ENCODE results near the gene NDUFV1.
"Not testable (repeated sequence)": the region's sequence is repeated elsewhere in the genome, so short reads cannot be mapped to it uniquely, and the experiment has no call there.

Gene NDUFV1

GRCh38 chr11:67586568-67587250, 20.0 kb upstream of the NDUFV1 start:
- no peak for DNase-seq (ENCODE audit: low read depth, low spot score)

DNA sequence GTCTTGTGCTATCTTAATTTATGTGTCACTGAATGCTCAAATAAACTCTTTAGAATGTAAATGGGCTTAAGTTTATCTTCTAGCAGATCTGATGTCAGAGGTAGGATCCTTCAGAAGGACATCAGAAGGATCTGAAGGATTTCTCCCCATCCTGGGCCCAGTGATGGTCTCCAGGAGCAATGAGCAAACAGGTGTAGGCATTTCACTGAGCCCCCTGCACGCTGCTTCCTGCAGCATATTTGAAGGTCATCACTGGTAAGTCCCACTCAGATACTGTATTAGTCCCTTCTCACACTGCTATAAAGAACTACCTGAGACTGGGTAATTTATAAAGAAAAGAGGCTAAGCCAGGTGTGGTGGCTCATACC, 18.6 kb upstream of the NDUFV1 start:
- DNase-seq (ENCODE audit: low read depth, low spot score): no peak

GRCh38 chr11:67588899-67589415, 17.8 kb upstream of the NDUFV1 start:
- not testable (repeated sequence) for DNase-seq (ENCODE audit: low read depth, low spot score)

DNA sequence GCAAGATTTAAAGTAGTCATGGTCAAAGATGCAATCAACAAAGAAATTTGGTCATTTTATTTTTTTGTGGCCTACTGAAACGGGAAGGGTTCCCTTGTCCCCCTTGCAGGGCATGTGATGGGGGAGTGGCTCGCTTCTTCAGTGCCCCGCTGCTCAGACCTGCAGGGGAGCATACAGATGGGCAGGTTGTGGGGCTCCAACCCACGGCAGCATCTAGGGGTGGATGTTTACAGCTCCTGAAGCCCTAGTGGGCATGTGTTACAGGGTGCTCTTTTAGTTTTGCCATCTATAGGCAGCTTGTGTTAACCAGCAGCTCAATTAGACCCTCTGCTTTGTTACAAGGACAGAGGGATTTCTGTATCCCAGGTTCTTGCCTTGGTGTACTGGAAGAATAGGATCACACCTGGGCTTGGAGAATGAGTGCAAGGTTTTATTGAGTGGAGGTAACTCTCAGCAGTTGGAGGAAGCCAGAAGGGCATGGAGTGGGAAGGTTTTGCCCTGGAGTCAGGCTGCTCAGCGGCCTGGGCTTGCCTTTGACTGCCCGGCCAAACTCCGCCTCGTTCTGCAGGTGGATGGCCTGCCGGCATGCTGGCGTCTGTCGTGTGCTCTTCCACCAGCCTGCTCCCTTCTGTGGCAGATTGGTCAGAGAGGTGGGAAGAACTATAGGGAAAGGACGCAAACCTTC, 13.7 kb upstream of the NDUFV1 start:
- no peak for DNase-seq (ENCODE audit: low read depth, low spot score)

- DNase-seq (ENCODE audit: low read depth, low spot score): no peak
Observed at GRCh38 chr11:67593565-67593905, 13.2 kb upstream of the NDUFV1 start.

DNA sequence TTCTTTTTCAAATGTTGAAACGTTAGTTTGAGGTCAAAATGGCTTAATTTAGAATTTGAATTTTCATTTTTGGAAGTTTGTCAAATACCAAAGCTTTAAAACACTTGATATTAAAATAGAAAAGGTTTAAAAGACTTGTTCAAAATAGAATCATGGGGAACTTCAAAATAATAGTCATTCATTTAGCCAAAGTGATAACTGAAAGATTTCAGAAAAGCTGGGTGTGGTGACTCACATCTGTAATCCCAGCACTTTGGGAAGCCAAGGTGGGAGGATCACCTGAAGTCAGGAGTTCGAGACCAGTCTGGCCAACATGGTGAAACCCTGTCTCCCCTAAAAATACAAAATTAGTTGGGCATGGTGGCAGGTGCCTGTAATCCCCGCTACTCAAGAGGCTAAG, 12.3 kb upstream of the NDUFV1 start:
- DNase-seq (ENCODE audit: low read depth, low spot score): no peak

DNA sequence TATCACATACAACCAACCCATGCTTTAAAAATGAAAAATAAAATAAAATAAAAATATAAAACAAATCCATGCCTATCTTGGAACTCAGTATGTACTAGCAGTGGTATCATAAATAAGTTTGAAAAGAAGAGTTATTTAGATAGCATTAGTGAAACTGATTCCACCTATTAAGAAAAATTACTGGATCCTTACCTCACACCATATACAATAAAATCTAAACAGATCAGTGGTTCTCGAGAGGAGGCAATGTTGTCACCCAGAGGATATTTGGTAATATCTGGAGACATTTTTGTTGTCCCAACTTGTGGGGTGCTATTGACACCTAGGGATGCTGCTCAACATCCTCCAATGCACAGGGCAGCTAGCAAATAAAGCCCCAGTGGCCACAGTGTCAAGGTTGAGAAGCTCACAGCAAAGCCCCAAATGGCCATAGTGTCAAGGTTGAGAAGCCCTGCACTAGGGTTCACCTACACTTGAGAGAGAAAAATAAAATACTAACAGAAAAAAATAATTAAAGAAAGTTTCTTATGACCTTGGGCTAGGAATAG, 9.9 kb upstream of the NDUFV1 start:
- DNase-seq (ENCODE audit: low read depth, low spot score): no peak

- DNase-seq (ENCODE audit: low read depth, low spot score): not testable (repeated sequence)
Observed at GRCh38 chr11:67597458-67597857, 9.3 kb upstream of the NDUFV1 start.

GRCh38 chr11:67597963-67598362, 8.8 kb upstream of the NDUFV1 start:
- not testable (repeated sequence) for DNase-seq (ENCODE audit: low read depth, low spot score)

GRCh38 chr11:67599149-67599548, 7.6 kb upstream of the NDUFV1 start:
- no peak for DNase-seq (ENCODE audit: low read depth, low spot score)

DNA sequence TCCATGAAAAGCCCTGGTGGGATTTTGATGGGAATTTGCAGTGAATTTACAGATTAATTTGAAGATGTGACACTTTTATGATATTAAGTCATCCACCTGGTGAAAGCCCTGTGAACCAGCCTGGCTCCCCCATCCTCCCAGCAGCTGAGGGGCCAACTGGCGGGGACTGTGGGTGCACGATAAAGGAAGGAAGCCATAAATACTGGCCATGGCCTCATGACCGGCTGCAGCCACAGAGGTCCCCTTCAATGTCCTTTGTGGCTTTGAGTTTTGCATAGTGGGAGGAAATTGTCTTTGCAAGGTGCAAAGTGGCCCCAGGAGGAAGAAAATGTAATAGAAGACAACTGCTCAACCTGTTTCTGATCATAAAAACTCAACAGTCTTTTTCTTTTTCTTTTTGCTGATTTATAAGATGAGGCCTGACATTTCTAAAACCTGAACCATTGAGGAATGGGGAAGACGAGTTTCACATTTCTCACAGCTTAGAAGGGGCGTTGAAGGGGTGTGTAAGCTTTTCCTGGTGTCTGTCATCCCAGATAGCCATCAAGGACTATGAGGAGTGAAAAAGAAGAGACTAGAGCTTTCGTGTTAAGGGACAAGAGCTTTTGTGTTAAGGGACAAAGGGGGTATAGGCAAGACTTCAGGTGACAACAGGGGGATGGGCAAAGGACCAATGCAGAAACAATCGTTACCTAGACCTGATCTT, 6.3 kb upstream of the NDUFV1 start:
- no peak for DNase-seq (ENCODE audit: low read depth, low spot score)

DNA sequence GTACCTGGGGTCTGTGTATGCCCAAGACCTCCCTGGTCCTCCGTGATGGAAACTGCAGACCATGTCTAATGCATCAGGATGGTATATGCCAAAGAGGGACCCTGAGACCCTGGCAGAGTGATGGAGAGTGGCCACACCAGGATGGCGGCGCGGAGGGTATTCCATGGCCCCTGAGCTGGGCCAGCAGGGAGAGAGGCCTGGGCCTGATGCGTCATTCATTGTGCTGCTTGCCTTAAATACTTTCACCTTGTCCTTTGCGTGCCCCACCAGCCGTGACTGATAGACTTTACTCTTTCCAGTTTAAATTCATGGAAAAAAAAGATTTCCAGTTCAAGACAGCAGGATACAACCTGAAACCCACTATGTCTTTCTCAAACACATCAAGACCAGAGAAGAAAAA, 5.6 kb upstream of the NDUFV1 start:
- DNase-seq (ENCODE audit: low read depth, low spot score): no peak

- DNase-seq (ENCODE audit: low read depth, low spot score): not testable (repeated sequence)
Observed at GRCh38 chr11:67604119-67604518, 2.6 kb upstream of the NDUFV1 start.

DNA sequence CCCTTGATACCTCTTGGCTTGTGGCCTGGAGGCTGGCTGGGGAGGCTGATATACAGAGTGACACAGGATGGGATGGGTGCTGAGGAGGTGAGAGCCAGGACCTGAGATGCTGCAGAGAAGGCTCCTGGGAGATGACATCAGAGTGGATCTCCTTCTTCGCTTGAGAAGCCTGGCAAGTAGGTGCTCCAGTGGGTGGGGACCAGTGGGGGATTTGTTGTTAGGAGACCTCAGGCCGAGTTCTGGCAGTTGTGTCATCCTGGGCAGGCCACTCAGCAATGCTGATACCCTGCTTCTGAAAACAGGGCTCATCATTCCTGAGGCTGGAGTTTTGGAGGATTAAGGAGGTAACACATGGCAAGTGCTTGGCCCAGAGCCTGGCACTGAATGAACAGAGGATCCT, 1.9 kb upstream of the NDUFV1 start:
- DNase-seq (ENCODE audit: low read depth, low spot score): no peak

DNA sequence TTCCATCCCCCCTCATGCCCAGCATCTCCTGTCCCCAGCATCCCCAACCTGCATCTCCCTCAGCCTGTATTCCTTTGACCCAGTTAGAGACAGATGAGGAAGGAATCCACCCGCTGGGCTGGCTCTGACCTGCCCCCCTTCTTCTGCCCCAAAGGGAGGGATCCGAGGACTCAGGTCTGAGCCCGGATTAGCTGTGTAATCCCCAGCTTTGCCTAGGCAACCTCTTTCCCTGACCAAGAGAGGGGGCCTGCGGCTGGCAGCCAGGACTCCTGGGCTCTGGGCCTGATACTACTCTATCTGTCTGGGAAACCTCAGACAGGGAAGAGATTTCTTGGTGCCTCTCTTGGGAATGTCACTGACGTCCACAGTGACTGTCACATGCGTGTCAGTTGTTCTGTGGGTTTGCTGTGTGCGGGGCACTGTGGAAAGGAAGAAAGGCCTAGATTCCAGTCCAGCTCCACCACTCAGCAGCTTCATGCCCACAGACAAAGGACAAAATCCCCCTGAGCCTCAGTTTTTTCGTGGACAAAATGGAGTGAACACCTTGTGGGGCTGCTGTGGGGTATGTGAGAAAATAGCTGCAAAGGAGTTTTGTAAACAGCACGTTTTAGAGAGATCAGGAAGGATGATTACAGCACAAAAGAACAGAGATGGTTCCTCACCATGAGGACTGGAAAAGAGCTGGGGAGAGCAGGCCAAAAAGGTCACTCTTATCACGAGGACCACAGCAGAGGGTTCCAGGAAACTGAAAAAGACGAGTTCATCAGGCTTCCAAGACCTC, 1.3 kb upstream of the NDUFV1 start:
- no peak for DNase-seq (ENCODE audit: low read depth, low spot score)

DNA sequence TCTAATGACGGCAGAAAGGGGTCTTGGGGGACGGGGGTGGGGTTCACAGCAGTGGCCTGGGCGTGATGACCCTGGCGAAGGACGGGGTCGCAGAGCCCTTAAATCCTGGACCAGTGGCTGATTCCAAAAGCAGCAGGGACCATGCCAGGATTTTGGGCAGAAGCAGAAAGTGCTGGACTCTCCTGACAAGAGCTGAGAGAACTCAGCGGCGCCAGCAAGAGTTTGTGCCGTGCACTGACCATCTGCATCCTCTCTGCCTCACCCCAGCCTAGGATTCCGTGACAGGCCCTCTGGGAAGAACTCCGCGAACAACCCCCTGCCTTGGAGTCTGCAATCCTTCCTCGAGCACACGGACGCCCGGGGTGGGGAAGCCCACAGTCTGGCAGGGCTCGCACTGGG, 644 bp upstream of the NDUFV1 start:
- no peak for DNase-seq (ENCODE audit: low read depth, low spot score)

- DNase-seq (ENCODE audit: low read depth, low spot score): no peak
Observed at GRCh38 chr11:67607507-67607906, 771 bp downstream of the NDUFV1 start.

DNA sequence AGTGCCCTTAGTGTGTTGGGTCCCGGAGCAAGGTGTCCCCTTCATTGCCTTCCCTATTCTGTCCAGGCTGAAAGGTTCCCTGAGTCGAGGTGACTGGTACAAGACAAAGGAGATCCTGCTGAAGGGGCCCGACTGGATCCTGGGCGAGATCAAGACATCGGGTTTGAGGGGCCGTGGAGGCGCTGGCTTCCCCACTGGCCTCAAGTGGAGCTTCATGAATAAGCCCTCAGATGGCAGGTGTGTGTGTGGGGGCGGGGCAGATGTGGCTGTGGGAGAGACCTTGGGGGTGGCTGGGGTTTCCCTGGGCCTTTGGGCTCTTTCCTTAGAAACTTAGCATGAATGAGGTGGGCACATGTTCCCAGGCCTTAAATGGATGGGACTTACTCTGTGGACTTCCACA, 1.8 kb downstream of the NDUFV1 start:
- no peak for DNase-seq (ENCODE audit: low read depth, low spot score)

DNA sequence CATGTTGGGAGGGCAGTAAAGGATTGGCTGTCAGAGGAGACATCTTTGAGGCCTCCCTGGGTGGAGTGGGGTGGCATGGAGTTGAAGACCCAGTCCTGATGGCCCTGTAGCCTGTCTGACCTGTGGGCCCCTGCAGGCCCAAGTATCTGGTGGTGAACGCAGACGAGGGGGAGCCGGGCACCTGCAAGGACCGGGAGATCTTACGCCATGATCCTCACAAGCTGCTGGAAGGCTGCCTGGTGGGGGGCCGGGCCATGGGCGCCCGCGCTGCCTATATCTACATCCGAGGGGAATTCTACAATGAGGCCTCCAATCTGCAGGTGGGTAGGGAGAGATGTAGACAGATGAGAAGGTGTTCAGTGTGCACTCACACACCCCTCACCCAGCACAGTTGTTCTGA, 2.6 kb downstream of the NDUFV1 start:
- no peak for DNase-seq (ENCODE audit: low read depth, low spot score)

DNA sequence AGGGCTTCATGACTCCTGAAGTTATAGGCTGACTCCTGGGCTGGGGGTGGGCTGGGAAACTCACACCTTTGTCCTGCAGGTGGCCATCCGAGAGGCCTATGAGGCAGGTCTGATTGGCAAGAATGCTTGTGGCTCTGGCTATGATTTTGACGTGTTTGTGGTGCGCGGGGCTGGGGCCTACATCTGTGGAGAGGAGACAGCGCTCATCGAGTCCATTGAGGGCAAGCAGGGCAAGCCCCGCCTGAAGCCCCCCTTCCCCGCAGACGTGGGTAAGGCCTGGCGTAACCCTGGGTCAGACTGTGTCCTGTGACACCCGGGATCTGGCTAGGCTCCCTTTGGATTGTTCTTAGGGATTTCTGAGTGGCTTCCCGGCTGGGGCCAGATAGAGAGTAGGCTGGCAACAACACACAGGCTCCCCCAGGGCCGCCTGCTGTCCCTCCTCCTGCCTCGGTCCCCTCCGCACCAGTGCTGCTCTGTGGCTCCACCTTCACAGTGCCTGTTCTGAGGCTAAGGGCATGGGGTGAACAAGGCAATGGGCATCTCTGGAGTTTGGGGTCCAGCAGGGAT, 3.6 kb downstream of the NDUFV1 start:
- DNase-seq (ENCODE audit: low read depth, low spot score): no peak

DNA sequence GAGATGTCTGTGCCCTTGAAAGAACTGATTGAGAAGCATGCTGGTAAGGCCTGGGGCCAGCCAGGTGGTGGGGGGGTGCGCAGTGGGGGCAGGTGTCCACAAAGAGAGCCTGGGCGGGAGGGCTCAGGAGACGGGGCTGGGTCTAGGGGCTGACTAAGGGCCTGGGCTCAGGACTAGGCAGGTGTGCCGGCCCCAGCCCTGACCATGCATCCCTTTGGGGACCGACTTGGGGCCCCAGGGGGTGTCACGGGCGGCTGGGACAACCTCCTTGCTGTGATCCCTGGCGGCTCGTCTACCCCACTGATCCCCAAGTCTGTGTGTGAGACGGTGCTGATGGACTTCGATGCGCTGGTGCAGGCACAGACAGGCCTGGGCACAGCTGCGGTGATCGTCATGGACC, 4.4 kb downstream of the NDUFV1 start:
- DNase-seq (ENCODE audit: low read depth, low spot score): no peak

Data from astrocyte of the hippocampus (primary cell).